Activated naive CD4-positive, alpha-beta T cell treated with anti-CD3 and anti-CD28 coated beads, Interleukin-2, amount 10 ng/mL, durations not matched to agents 7 days and 5 days (primary cell): ENCODE measurements around the gene SLC25A30.

Experiments used
- CTCF ChIA-PET: fragments of 350-600 bp; sonication (Branson Sonifier 250); formaldehyde crosslinking; loops from one replicate; lab custom pipeline; 2021; ENCODE audit warnings: antibody characterized with exemption; lab: Charles Lee
- DNase-seq: peaks from one replicate; pipeline ENCODE4 v3.0.0-alpha.2; 2020
- H3K27ac Mint-ChIP-seq: one replicate; pipeline ENCODE4 v1.8.0; 2021; ENCODE audit warnings: mild to moderate bottlenecking, moderate library complexity, mixed read lengths
- H3K27me3 Mint-ChIP-seq: one replicate; pipeline ENCODE4 v1.8.0; 2021; ENCODE audit warnings: mild to moderate bottlenecking, mixed read lengths
- H3K36me3 Mint-ChIP-seq: one replicate; pipeline ENCODE4 v1.8.0; 2021; ENCODE audit warnings: mixed read lengths
- H3K4me1 Mint-ChIP-seq: one replicate; pipeline ENCODE4 v1.8.0; 2021; ENCODE audit warnings: mixed read lengths
- H3K4me3 Mint-ChIP-seq: one replicate; pipeline ENCODE4 v1.8.0; 2021; ENCODE audit warnings: mild to moderate bottlenecking, moderate library complexity, mixed read lengths
- H3K9me3 Mint-ChIP-seq: one replicate; pipeline ENCODE4 v1.8.0; 2021; ENCODE audit warnings: mixed read lengths

The SLC25A30 gene, protein sequence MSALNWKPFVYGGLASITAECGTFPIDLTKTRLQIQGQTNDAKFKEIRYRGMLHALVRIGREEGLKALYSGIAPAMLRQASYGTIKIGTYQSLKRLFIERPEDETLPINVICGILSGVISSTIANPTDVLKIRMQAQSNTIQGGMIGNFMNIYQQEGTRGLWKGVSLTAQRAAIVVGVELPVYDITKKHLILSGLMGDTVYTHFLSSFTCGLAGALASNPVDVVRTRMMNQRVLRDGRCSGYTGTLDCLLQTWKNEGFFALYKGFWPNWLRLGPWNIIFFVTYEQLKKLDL

DNA sequence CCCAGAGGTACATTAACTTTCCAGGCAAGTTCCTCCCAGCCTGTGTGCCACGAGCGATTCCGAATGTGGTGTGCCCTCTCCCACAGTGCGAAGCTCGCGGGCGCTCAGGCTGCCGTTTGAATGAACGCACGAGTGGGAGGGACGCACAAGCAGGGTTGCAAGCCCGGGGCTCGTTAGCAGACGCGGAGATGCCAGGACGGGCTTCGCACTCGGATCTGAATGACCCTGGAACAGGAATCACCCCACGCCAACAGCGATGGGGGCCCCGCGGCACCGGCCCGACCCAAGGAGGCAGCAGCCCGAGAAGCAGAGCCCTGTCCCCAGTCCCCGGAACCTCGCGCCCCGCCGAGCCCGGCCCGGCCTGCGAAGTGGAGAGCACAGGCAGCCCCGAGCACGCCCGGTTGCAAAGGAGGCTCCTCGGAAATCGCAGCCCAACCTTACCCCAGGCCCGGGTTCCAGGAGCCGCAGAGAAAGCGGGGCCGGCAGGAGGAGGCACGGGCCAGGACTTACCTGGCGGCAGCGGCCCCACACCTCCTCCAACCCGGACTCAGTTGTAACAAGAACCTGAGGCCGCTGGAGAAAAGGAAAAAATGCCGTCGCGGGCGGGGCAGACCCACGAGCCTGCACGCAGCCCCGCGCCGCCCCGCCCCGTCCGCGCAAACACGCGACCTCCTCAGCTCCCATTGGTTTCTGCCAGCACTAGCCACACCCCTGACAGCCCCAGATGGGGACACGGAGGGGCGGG is at the start of gene SLC25A30:
Gene SLC25A30 (minus strand): TSS at position 584 of the 745 bp plus-strand sequence. CDS start 6,948 bp downstream, outside the sequence.
- no peaks in the 10 kb centered on the region for H3K27me3 Mint-ChIP-seq
- H3K9me3 Mint-ChIP-seq: no peaks in the 10 kb centered on the region
- peak within 1 kb of the TSS; percentile 92 for H3K4me3 Mint-ChIP-seq
- peak; percentile 95 for DNase-seq
- H3K36me3 Mint-ChIP-seq: peaks cover 2% of the 10 kb centered on the region
- CTCF ChIA-PET: interaction anchor here (0.6 to 4.9 kb wide), 9 partner anchors 12 to 50 kb away, joined by 3 to 23 read pairs (median 5); partner anchors contain the start of gene COG3
- peak within 1 kb of the TSS; percentile 99 for H3K27ac Mint-ChIP-seq
- peaks cover 24% of the 10 kb centered on the region for H3K4me1 Mint-ChIP-seq

DNA sequence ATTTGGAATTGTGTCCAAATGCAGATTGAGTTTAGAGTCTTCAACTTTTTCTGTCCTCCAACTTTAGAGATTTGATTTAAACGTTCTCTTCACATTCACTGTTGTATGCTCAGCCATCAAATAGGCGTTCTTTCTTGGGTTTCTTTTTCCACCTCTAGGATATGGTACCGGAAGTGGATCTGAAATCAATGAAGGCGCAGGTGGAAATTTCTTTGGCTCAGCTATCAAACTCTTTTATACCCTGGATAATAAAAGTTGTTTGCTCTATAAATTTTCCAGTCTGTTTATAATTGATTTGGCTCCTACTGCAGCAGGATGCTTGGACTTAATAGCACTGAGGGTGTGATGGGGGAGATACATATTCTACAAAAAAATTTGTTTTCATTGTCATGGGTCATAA is 48.2 kb upstream of the SLC25A30 start:
- H3K4me3 Mint-ChIP-seq: peak overlapping the region; percentile 75
- peaks cover 51% of the 10 kb centered on the region for H3K4me1 Mint-ChIP-seq
- peak overlapping the region; percentile 69 for H3K27ac Mint-ChIP-seq
- CTCF ChIA-PET: no interaction called here
- H3K36me3 Mint-ChIP-seq: peaks cover 19% of the 10 kb centered on the region
- no peaks in the 10 kb centered on the region for H3K27me3 Mint-ChIP-seq
- H3K9me3 Mint-ChIP-seq: peaks cover 1% of the 10 kb centered on the region
- no peak for DNase-seq

DNA sequence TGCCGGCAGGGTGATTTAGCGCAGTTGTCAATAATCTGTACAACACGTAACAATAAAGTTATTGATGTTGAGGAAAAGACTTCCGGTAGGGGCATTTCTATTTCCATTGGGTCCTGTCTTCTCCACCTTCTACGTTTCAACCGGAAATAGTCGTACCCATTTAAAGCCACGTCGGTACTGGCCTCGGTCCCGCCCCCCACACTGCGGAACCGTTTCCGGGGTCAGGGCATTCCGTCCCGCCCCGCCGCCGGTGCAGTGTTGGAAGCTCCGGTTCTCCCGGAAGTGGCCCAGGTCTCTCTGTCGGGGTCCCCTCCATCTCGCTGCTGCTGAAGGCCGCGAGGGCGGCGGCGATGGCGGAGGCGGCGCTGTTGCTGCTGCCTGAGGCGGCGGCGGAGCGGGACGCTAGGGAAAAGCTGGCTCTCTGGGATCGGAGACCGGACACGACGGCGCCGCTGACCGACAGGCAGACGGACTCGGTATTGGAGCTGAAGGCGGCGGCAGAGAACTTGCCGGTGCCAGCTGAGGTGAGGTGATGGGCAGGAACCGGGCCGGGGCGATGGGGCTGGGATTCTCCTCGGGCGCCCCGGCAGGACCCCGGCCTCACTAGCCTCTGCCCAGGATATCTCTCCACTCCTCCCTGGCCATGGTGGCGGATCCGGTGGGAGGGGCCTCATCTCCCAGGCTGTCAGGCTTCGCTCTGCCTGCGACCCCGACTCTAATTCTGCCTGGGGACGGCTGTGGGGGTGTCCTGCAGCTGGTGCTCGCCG is 46.7 kb upstream of the SLC25A30 start, which contains the start of gene COG3:
Gene COG3 (plus strand): TSS at position 253 of the 767 bp plus-strand sequence. CDS start 98 bp downstream, at position 351.
- peaks cover 15% of the 10 kb centered on the region for H3K36me3 Mint-ChIP-seq
- peak; percentile 97 for DNase-seq
- H3K4me1 Mint-ChIP-seq: peaks cover 44% of the 10 kb centered on the region
- H3K27me3 Mint-ChIP-seq: no peaks in the 10 kb centered on the region
- peaks cover under 1% of the 10 kb centered on the region for H3K9me3 Mint-ChIP-seq
- H3K27ac Mint-ChIP-seq: peak within 1 kb of the TSS; percentile 93
- CTCF ChIA-PET: interaction anchor here (0.7 to 1.2 kb wide), 4 partner anchors 9 to 49 kb away, joined by 3 read pairs; no protein-coding TSS in a partner anchor
- peak within 1 kb of the TSS; percentile 75 for H3K4me3 Mint-ChIP-seq

DNA sequence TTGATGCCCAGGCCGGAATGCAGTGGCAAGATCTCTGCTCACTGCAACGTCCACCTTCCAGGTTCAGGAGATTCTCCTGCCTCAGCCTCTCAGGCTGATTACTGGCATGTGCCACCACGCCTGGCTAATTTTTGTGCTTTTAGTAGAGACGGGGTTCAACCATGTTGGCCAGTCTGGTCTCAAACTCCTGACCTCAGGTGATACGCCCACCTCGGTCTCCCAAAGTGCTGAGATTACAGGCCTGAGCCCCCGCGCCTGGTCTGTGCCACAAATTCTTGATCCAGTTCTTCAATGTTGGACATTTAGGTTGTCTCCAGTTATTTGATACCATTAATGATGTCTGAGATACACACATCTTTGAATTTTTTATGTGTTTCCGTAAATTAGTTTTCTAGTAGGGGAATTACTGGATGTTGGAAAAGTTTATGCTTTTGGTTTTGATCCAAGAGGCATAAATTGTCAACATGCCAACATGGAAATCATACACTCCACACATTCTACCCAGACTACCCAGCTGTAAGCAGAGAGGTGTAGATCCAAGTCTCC is 46.0 kb upstream of the SLC25A30 start:
- CTCF ChIA-PET: interaction anchor here (0.7 to 2.1 kb wide), 4 partner anchors 9 to 49 kb away, joined by 3 to 4 read pairs (median 3); no protein-coding TSS in a partner anchor
- H3K27me3 Mint-ChIP-seq: no peaks in the 10 kb centered on the region
- peaks cover 6% of the 10 kb centered on the region for H3K9me3 Mint-ChIP-seq
- peak overlapping the region; percentile 93 for H3K27ac Mint-ChIP-seq
- H3K4me1 Mint-ChIP-seq: peaks cover 41% of the 10 kb centered on the region
- peak; percentile 27 for DNase-seq
- H3K36me3 Mint-ChIP-seq: peaks cover 15% of the 10 kb centered on the region
- H3K4me3 Mint-ChIP-seq: peak overlapping the region; percentile 75

DNA sequence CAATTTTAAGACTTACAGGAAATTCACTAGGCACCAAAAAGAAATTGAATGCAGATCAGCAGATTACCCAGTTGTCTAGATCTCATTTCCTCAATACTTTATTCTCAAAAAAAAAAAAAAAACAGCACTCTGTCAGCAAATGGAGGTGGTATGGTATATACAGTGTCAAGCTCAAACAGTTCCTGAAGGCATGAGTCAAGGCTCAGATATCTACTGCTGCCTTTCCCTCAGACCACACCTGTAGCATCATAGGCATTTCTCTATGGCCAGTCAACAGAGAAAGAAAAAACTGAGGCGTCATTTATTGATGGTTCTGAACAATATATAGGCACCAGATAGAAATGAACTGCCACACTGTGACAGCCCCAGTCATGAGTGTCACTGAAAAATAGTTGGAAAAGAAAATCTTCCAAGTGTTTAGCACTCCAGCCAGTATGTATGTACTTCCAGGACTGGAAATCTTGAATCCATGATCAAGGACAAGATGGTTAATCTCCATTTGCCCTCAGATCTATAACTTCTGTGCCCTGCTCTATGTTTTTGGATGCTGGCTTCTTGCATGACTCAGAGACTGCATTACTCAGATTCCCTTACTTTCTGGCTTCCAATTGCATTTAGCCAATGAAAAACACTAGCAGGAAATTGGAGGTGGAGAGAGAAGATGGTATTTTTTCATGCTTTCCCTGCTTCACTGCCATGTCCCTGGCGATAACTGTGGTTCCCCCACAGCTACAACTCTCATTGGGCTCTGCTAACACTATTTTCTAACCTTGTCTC is 38.2 kb upstream of the SLC25A30 start:
- no peaks in the 10 kb centered on the region for H3K4me1 Mint-ChIP-seq

DNA sequence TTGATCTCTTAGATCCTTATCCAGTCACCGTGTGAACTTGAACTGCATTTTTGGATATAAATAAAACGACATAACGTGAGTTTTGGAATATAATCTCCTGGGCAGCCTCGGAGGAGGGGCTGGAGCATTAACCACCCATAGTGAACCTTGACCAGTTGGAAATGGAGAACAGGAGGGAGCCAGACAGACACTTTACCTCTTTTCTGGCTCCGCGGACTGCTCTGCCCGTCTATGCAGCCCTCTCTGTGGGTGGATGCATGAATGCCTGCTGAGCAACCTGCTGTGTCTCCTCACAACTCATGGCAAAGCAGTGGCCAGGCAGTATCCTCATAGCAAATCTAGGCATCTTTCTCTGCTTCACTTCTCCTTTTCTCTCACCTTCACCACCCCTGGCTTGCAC is 36.0 kb upstream of the SLC25A30 start:
- Mint-ChIP-seq H3K4me1 (no peaks in the 10 kb centered on the region), H3K9me3 (peaks cover 23% of the 10 kb centered on the region), H3K27ac (no peak overlapping the region), H3K36me3 (peaks cover 4% of the 10 kb centered on the region), H3K27me3 (peaks cover 9% of the 10 kb centered on the region), H3K4me3 (no peak overlapping the region)
- no peak for DNase-seq
- CTCF ChIA-PET: no interaction called here

More for the DNA sequence above, 38.2 kb upstream of the SLC25A30 start:
- no peak for DNase-seq
- Mint-ChIP-seq H3K27ac (no peak overlapping the region), H3K36me3 (peaks cover 4% of the 10 kb centered on the region), H3K9me3 (peaks cover 29% of the 10 kb centered on the region), H3K27me3 (peaks cover 4% of the 10 kb centered on the region), H3K4me3 (no peak overlapping the region)
- CTCF ChIA-PET: no interaction called here

DNA sequence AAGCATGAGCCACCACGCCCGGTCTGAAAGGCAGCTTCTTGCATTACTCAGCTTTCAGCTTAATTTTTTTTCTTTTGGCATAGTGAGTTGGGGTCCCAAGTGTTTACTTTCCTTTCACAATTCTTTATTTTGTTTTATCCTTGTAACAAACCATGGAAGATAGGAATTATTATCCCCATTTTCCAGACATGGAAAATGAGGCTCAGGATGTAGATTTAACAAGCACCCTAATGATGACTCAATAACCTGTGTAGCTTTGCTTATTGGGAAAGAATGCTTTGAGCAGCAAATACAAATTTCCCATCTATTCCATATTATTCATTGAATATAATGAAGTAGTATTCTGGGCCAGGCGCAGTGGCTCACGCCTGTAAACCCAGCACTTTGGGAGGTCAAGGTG is 33.1 kb upstream of the SLC25A30 start:
- Mint-ChIP-seq H3K36me3 (no peaks in the 10 kb centered on the region), H3K9me3 (peaks cover 5% of the 10 kb centered on the region), H3K4me3 (no peak overlapping the region), H3K27ac (no peak overlapping the region), H3K4me1 (no peaks in the 10 kb centered on the region), H3K27me3 (peaks cover 26% of the 10 kb centered on the region)
- CTCF ChIA-PET: no interaction called here
- no peak for DNase-seq

DNA sequence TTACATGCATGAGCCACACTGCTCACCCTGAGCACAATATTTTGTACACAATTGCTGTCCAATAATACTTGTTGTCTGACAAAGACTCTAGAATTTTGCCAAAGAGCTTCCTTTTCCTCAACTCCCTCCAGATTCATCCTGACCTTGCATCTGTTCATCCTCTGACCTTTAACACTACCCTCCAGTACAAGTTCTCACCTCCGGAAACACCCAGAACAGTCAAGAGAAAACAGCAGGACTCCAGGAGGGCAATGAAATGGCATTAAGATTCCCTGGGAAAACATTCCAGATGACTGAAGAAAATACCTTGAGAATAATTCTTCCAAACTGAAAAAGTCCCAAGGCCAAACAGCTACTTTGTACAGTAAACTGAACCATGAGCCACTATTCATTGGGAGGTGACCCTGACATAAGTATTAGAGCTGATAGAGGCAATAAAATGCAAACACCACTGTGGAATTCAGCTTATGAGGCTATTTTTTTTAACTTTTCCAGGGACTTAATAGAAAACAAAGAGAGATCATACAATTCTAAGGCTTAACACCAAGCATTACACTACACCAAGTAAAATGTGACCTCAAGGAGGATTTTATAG is 30.9 kb upstream of the SLC25A30 start:
- H3K4me3 Mint-ChIP-seq: no peak overlapping the region
- no peaks in the 10 kb centered on the region for H3K4me1 Mint-ChIP-seq
- no peak overlapping the region for H3K27ac Mint-ChIP-seq
- CTCF ChIA-PET: interaction anchor here (2.0 kb wide), 1 partner anchor 11 kb away, joined by 8 read pairs; no protein-coding TSS in a partner anchor
- H3K36me3 Mint-ChIP-seq: no peaks in the 10 kb centered on the region
- H3K9me3 Mint-ChIP-seq: no peaks in the 10 kb centered on the region
- peaks cover 35% of the 10 kb centered on the region for H3K27me3 Mint-ChIP-seq
- no peak for DNase-seq

DNA sequence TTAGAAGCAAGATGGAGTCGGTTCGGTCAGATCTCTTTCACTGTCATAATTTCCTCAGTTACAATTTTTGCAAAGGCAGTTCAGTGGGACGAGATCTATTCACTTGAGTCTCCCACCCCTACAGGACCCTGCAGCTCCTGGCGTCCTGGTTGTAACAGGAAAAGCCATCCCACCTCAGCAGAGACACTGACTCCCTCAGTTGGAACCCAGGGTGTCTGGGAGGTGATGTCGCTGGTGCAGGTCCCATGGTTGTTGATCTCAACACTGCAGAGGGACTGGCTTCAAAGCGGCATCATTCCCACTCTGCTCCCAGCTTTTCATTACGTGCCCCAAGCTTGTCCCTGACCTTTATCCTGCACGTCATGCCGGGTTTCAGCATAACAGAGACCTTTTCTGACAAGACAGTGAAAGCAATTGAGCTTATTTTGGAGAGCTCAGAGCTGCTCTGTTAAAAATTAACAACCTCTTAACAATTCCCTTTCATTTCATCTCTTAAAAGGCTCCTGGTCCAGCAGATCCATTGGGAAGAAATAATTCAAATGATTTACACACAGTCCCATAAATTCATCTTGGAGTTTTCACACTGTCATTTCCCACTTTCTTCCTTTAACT is 29.0 kb upstream of the SLC25A30 start:
- no peaks in the 10 kb centered on the region for H3K9me3 Mint-ChIP-seq
- CTCF ChIA-PET: interaction anchor here (2.0 kb wide), 1 partner anchor 9 kb away, joined by 8 read pairs; no protein-coding TSS in a partner anchor
- no peak overlapping the region for H3K27ac Mint-ChIP-seq
- no peaks in the 10 kb centered on the region for H3K36me3 Mint-ChIP-seq
- no peak for DNase-seq
- no peak overlapping the region for H3K4me3 Mint-ChIP-seq
- H3K27me3 Mint-ChIP-seq: peaks cover 31% of the 10 kb centered on the region
- H3K4me1 Mint-ChIP-seq: peaks cover under 1% of the 10 kb centered on the region

DNA sequence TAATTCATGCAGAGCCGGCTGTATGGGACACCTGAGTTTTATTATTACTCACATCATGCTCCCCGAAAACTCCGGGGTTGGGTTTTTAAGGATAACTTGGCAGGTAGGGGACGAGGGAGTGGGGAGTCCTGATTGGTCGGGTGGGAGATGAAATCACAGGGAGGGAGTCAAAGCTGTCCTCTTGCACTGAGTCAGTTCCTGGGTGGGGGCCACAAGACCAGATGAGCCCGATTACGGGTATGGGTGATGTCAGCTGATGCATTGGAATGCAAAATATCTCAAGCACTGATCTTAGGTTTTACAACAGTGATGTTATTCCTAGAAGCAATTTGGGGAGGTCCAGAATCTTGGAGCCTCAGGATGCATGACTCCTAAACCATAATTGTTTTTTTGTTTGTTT is 28.0 kb upstream of the SLC25A30 start:
- no peak overlapping the region for H3K4me3 Mint-ChIP-seq
- peaks cover 10% of the 10 kb centered on the region for H3K4me1 Mint-ChIP-seq
- H3K36me3 Mint-ChIP-seq: no peaks in the 10 kb centered on the region
- DNase-seq: no peak
- H3K27me3 Mint-ChIP-seq: peaks cover 31% of the 10 kb centered on the region
- no peaks in the 10 kb centered on the region for H3K9me3 Mint-ChIP-seq
- no peak overlapping the region for H3K27ac Mint-ChIP-seq
- CTCF ChIA-PET: no interaction called here

DNA sequence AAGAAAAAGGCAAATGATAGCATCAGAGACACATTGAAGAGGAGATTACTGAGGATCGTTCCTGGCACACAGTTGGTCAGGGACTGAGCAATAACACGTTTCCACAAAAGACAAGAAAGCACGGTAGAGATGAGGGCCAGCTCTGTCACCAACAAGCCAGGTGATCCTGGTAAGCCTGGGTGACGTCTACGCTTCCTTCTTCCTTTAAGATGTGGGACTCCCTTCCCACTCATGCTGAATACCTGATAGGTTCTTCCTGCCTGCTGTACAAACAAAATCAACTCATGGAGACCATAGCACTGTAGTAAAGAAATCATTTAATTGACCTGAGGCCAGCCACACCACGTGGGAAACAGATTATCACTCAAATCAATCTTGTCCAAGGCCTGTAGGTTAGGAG is 26.9 kb upstream of the SLC25A30 start:
- Mint-ChIP-seq H3K27me3 (peaks cover 31% of the 10 kb centered on the region), H3K36me3 (no peaks in the 10 kb centered on the region), H3K27ac (no peak overlapping the region), H3K9me3 (no peaks in the 10 kb centered on the region), H3K4me3 (no peak overlapping the region), H3K4me1 (peaks cover 17% of the 10 kb centered on the region)
- CTCF ChIA-PET: no interaction called here
- DNase-seq: no peak

DNA sequence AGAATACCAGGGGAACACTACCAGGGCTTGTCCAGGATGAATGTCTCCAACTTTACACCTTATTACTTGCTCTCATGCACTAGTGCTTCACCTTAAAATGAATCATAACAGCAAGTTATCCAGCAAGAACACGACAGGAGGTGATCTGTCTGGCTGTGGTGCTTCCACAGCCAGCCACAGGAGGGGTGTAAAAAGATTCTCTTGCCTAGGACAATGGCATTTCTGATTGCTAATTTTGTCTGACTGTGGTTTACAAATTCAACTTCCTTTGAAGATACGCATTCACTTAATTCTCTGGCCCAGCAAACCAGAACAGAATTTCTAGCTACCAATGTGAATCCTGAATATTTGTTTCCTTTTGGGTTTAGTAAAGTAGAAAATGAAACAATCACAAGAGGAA is 23.5 kb upstream of the SLC25A30 start:
- peaks cover 16% of the 10 kb centered on the region for H3K27me3 Mint-ChIP-seq

More for the DNA sequence above, 23.5 kb upstream of the SLC25A30 start:
- Mint-ChIP-seq H3K4me3 (no peak overlapping the region), H3K27ac (peak overlapping the region; percentile 8), H3K36me3 (no peaks in the 10 kb centered on the region), H3K9me3 (no peaks in the 10 kb centered on the region), H3K4me1 (peaks cover 18% of the 10 kb centered on the region)
- CTCF ChIA-PET: interaction anchor here (0.9 kb wide), 1 partner anchor 45 kb away, joined by 3 read pairs; no protein-coding TSS in a partner anchor
- peak; percentile 31 for DNase-seq
